Stimulated activated naive CD4-positive, alpha-beta T cell treated with Interleukin-2 at 50 U/mL for 16 hours (primary cell): ENCODE data around the gene NPPB.
A peak's percentile ranks its signal among the peaks of the same experiment; 100 is the strongest.

Experiments
- DNase-seq: peaks from one replicate; lab custom pipeline; 2025; lab: John Stamatoyannopoulos, UW

NPPB gene

GRCh38 chr1:11880911-11881748 is 22.4 kb upstream of the NPPB start:
- DNase-seq: no peak

- DNase-seq: no peak
Measured at GRCh38 chr1:11880181-11880575, 21.4 kb upstream of the NPPB start.

GRCh38 chr1:11879311-11880180 is 20.8 kb upstream of the NPPB start:
- DNase-seq: no peak

- DNase-seq: no peak
Measured at GRCh38 chr1:11878891-11879190, 20.1 kb upstream of the NPPB start.

- DNase-seq: no peak
Measured at GRCh38 chr1:11878081-11878890, 19.5 kb upstream of the NPPB start.

- no peak for DNase-seq
Measured at GRCh38 chr1:11877074-11877473, 18.3 kb upstream of the NPPB start.

GRCh38 chr1:11875094-11875493 is 16.3 kb upstream of the NPPB start:
- no peak for DNase-seq

- no peak for DNase-seq
Measured at GRCh38 chr1:11874624-11875023, 15.9 kb upstream of the NPPB start.

- DNase-seq: no peak
Measured at GRCh38 chr1:11874258-11874562, 15.5 kb upstream of the NPPB start.

- DNase-seq: no peak
Measured at GRCh38 chr1:11873395-11874257, 14.9 kb upstream of the NPPB start.

GRCh38 chr1:11872545-11872944 is 13.8 kb upstream of the NPPB start:
- DNase-seq: no peak

- DNase-seq: no peak
Measured at GRCh38 chr1:11869650-11870207, 11.0 kb upstream of the NPPB start.

- DNase-seq: no peak
Measured at GRCh38 chr1:11869104-11869503, 10.4 kb upstream of the NPPB start.

- no peak for DNase-seq
Measured at GRCh38 chr1:11868331-11868980, 9.7 kb upstream of the NPPB start.

- DNase-seq: no peak
Measured at GRCh38 chr1:11862890-11863289, 4.1 kb upstream of the NPPB start.

GRCh38 chr1:11860587-11860986 is 1.8 kb upstream of the NPPB start:
- no peak for DNase-seq

- DNase-seq: no peak
Measured at GRCh38 chr1:11860083-11860482, 1.3 kb upstream of the NPPB start.

- peak; percentile 52 for DNase-seq
Measured at GRCh38 chr1:11858968-11859871, 475 bp upstream of the NPPB start.

- no peak for DNase-seq
Measured at GRCh38 chr1:11858158-11858557, 587 bp downstream of the NPPB start.
